ENCODE results near the gene GADL1.

The GADL1 gene

GRCh38 chr3:30832961-30833575, 61.4 kb downstream of the GADL1 start:
- FAIRE-seq (no peak), DNase-seq (ENCODE audit: insufficient read length, low spot score) (no peak)
- no peak for TF ChIP-seq TAF1 (IDR thresholded peaks at IDR 0.05; ENCODE audit: low read depth, low read length)
- TF ChIP-seq SPI1 (IDR thresholded peaks at IDR 0.05; ENCODE audit: low read depth, low read length): no peak
- no peak for TF ChIP-seq POLR2A (IDR thresholded peaks at IDR 0.05; ENCODE audit: low read depth, low read length)
- TF ChIP-seq PAX5 (IDR thresholded peaks at IDR 0.05; ENCODE audit: insufficient read depth, low read length, severe bottlenecking): no peak
- TF ChIP-seq POLR2AphosphoS5 (IDR thresholded peaks at IDR 0.05; ENCODE audit: low read depth, low read length): no peak
- TF ChIP-seq POU2F2 (IDR thresholded peaks at IDR 0.05; ENCODE audit: low read depth, low read length): no peak

DNA sequence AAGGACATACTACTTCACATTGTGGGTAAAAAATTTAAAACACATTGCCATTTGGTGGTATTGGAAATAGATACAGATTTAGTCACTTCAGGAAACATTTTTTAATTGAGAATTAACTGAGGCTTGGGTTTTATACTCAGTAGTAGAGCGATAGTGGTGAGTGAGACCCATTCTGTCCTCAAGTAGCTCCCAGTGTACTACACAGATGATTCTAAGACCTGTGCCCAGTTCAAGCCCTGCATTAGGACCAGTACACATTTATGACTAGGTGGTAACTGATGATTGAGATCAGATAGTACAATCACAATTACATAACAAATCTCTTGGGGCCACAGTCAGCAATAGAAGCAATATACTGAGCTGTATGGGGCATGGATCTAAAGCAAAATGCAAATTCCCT, 67.4 kb downstream of the GADL1 start:
- no peak for TF ChIP-seq POLR2AphosphoS5 (IDR thresholded peaks at IDR 0.05; ENCODE audit: low read depth, low read length)
- TF ChIP-seq TAF1 (IDR thresholded peaks at IDR 0.05; ENCODE audit: low read depth, low read length): no peak
- no peak for TF ChIP-seq POLR2A (IDR thresholded peaks at IDR 0.05; ENCODE audit: low read depth, low read length)
- TF ChIP-seq SPI1 (IDR thresholded peaks at IDR 0.05; ENCODE audit: low read depth, low read length): no peak
- no peak for TF ChIP-seq PAX5 (IDR thresholded peaks at IDR 0.05; ENCODE audit: insufficient read depth, low read length, severe bottlenecking)
- no peak for TF ChIP-seq POU2F2 (IDR thresholded peaks at IDR 0.05; ENCODE audit: low read depth, low read length)
- FAIRE-seq: no peak

GRCh38 chr3:30826531-30826942, 67.9 kb downstream of the GADL1 start:
- TF ChIP-seq POU2F2 (IDR thresholded peaks at IDR 0.05; ENCODE audit: low read depth, low read length) (no peak), SPI1 (IDR thresholded peaks at IDR 0.05; ENCODE audit: low read depth, low read length) (no peak), POLR2AphosphoS5 (IDR thresholded peaks at IDR 0.05; ENCODE audit: low read depth, low read length) (no peak), POLR2A (IDR thresholded peaks at IDR 0.05; ENCODE audit: low read depth, low read length) (no peak), TAF1 (IDR thresholded peaks at IDR 0.05; ENCODE audit: low read depth, low read length) (no peak), PAX5 (IDR thresholded peaks at IDR 0.05; ENCODE audit: insufficient read depth, low read length, severe bottlenecking) (no peak)

More for the DNA sequence above, 67.4 kb downstream of the GADL1 start:
- DNase-seq (ENCODE audit: insufficient read length, low spot score): no peak

DNA sequence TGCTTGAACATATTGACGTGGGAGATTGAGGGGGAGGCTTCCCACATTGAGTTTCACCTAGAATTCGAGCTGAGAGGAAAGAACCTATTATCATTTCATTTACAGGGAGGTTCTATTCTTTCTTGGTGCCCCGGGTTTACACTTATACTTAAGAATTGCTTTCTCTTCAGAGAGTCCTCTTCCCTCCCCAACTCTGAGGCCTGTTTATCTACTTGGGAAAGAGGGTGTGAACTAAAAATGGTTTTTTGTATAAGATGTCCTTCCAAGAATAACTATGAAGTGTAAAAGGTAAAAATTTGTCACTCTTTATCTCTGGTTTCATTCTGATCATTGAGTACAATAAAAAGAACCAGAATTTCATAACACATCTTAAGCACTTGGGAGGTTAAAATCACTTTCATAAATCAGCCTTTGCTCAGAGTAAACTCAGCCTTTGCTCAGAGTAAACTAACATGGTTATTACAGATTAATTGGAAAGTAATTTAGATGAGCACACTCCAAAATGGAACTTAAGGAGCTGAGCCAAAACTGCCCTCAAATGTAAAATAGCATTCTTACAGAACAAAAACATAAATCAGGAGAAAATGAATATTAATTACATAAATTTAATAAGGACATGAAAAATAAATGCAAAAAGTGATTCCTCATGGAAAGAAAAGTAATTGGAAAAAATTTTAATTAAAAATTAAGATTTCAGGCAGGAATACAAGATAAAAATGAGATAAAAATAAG, 75.2 kb downstream of the GADL1 start:
- no peak for TF ChIP-seq POU2F2 (IDR thresholded peaks at IDR 0.05; ENCODE audit: low read depth, low read length)
- no peak for FAIRE-seq

More at GRCh38 chr3:30826531-30826942, 67.9 kb downstream of the GADL1 start:
- no peak for FAIRE-seq
- DNase-seq (ENCODE audit: insufficient read length, low spot score): no peak

GRCh38 chr3:30813734-30814133, 80.7 kb downstream of the GADL1 start:
- FAIRE-seq: no peak

More for the DNA sequence above, 75.2 kb downstream of the GADL1 start:
- DNase-seq (ENCODE audit: insufficient read length, low spot score): no peak

DNA sequence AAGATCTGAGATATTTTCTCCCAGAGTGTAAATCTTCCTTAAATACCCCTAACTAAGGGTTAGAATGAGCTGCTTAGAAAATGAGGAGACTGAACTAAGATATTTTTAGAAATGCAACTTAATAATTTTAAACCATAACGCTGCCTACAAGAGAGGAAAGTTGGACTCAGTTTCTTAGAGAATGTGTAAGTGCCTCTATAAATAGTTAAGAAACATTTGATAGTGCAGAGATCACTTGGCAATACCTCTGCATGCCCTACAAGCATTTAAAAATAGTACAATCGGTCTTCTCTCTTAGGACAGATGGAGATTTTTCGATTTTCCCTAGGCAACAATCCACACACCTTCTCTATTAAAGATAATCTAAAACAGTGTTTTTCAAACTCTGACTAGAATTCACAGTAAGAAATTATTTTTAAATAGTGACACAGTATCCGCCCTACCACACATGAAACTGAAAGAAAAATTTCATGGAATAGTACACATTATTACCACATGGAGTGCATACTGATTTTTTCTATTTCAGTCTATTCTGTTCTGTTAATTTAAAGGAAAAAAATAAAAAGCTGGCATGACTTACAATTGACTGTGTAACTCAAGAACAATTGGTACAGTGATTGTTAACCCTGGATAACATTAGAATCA, 83.2 kb downstream of the GADL1 start:
- TF ChIP-seq PAX5 (IDR thresholded peaks at IDR 0.05; ENCODE audit: insufficient read depth, low read length, severe bottlenecking): no peak
- no peak for TF ChIP-seq POLR2A (IDR thresholded peaks at IDR 0.05; ENCODE audit: low read depth, low read length)
- TF ChIP-seq POU2F2 (IDR thresholded peaks at IDR 0.05; ENCODE audit: low read depth, low read length): no peak
- no peak for TF ChIP-seq SPI1 (IDR thresholded peaks at IDR 0.05; ENCODE audit: low read depth, low read length)
- no peak for TF ChIP-seq POLR2AphosphoS5 (IDR thresholded peaks at IDR 0.05; ENCODE audit: low read depth, low read length)
- no peak for TF ChIP-seq TAF1 (IDR thresholded peaks at IDR 0.05; ENCODE audit: low read depth, low read length)
- DNase-seq (ENCODE audit: insufficient read length, low spot score) (no peak), FAIRE-seq (no peak)

More at GRCh38 chr3:30813734-30814133, 80.7 kb downstream of the GADL1 start:
- no peak for TF ChIP-seq TAF1 (IDR thresholded peaks at IDR 0.05; ENCODE audit: low read depth, low read length)
- TF ChIP-seq POU2F2 (IDR thresholded peaks at IDR 0.05; ENCODE audit: low read depth, low read length): no peak
- TF ChIP-seq POLR2AphosphoS5 (IDR thresholded peaks at IDR 0.05; ENCODE audit: low read depth, low read length): no peak
- TF ChIP-seq POLR2A (IDR thresholded peaks at IDR 0.05; ENCODE audit: low read depth, low read length): no peak
- no peak for TF ChIP-seq PAX5 (IDR thresholded peaks at IDR 0.05; ENCODE audit: insufficient read depth, low read length, severe bottlenecking)
- no peak for TF ChIP-seq SPI1 (IDR thresholded peaks at IDR 0.05; ENCODE audit: low read depth, low read length)
- no peak for DNase-seq (ENCODE audit: insufficient read length, low spot score)

GRCh38 chr3:30810625-30811024, 83.8 kb downstream of the GADL1 start:
- FAIRE-seq (no peak), DNase-seq (ENCODE audit: insufficient read length, low spot score) (no peak)
- TF ChIP-seq POLR2AphosphoS5 (IDR thresholded peaks at IDR 0.05; ENCODE audit: low read depth, low read length) (no peak), TAF1 (IDR thresholded peaks at IDR 0.05; ENCODE audit: low read depth, low read length) (no peak), POLR2A (IDR thresholded peaks at IDR 0.05; ENCODE audit: low read depth, low read length) (no peak), SPI1 (IDR thresholded peaks at IDR 0.05; ENCODE audit: low read depth, low read length) (no peak), PAX5 (IDR thresholded peaks at IDR 0.05; ENCODE audit: insufficient read depth, low read length, severe bottlenecking) (no peak), POU2F2 (IDR thresholded peaks at IDR 0.05; ENCODE audit: low read depth, low read length) (no peak)

DNA sequence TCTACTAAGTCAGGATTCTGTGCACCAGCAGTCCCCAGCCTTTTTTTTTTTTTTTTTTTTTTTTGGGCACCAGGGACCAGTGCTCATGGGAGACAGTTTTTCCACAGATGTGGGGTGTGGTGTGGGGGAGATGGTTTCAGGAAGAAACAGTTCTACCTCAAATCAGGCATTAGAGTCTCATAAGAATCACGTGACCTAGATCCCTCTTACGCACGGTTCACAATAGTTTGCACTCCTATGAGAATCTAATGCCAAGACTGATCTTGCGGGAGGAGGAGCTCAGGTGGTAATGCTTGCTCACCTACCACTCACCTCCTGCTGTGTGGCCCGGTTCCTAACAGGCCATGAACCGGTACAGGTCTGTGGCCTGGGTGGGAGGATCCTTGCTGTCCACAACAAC, 88.8 kb downstream of the GADL1 start:
- DNase-seq (ENCODE audit: insufficient read length, low spot score) (no peak), FAIRE-seq (no peak)
- TF ChIP-seq TAF1 (IDR thresholded peaks at IDR 0.05; ENCODE audit: low read depth, low read length): no peak
- no peak for TF ChIP-seq POLR2A (IDR thresholded peaks at IDR 0.05; ENCODE audit: low read depth, low read length)
- TF ChIP-seq PAX5 (IDR thresholded peaks at IDR 0.05; ENCODE audit: insufficient read depth, low read length, severe bottlenecking): no peak
- no peak for TF ChIP-seq POLR2AphosphoS5 (IDR thresholded peaks at IDR 0.05; ENCODE audit: low read depth, low read length)
- TF ChIP-seq POU2F2 (IDR thresholded peaks at IDR 0.05; ENCODE audit: low read depth, low read length): no peak
- TF ChIP-seq SPI1 (IDR thresholded peaks at IDR 0.05; ENCODE audit: low read depth, low read length): no peak

- DNase-seq (ENCODE audit: insufficient read length, low spot score) (no peak), FAIRE-seq (no peak)
- TF ChIP-seq TAF1 (IDR thresholded peaks at IDR 0.05; ENCODE audit: low read depth, low read length): no peak
- no peak for TF ChIP-seq SPI1 (IDR thresholded peaks at IDR 0.05; ENCODE audit: low read depth, low read length)
- TF ChIP-seq POLR2AphosphoS5 (IDR thresholded peaks at IDR 0.05; ENCODE audit: low read depth, low read length): no peak
- no peak for TF ChIP-seq POU2F2 (IDR thresholded peaks at IDR 0.05; ENCODE audit: low read depth, low read length)
- no peak for TF ChIP-seq POLR2A (IDR thresholded peaks at IDR 0.05; ENCODE audit: low read depth, low read length)
- TF ChIP-seq PAX5 (IDR thresholded peaks at IDR 0.05; ENCODE audit: insufficient read depth, low read length, severe bottlenecking): no peak
Measured at GRCh38 chr3:30804984-30805383, 89.5 kb downstream of the GADL1 start.

All from GM12891 (cell line).